Fibroblast of lung (primary cell): ENCODE data around the gene GTPBP1. TPM values are rescaled to one million over a fixed set of nuclear protein-coding genes. Genes with fewer than 3 reads are reported as not detected.
A peak's percentile ranks its signal among the peaks of the same experiment; 100 is the strongest.

Experiments used
- DNase-seq, 2 donors: peaks; one replicate each; pipeline versions ENCODE4 v3.0.0 to v3.0.0-alpha.2; 2010; ENCODE audit warnings: low read depth in 2 of 2
- H2AFZ ChIP-seq: 2 replicates; pipeline ENCODE4 v1.5.1; 2012; ENCODE audit warnings: low read length, control low read depth, inconsistent platforms
- H3K27ac ChIP-seq: 2 replicates; pipeline ENCODE4 v1.5.1; 2011; ENCODE audit warnings: low read length, control low read depth; ENCODE audit not compliant: insufficient read depth
- H3K27me3 ChIP-seq: 2 replicates; pipeline ENCODE4 v1.5.1; 2011; ENCODE audit warnings: mild to moderate bottlenecking, low read length; ENCODE audit not compliant: control insufficient read depth, insufficient read depth
- H3K36me3 ChIP-seq: 2 replicates; pipeline ENCODE4 v1.5.1; 2011; ENCODE audit warnings: low read length; ENCODE audit not compliant: control insufficient read depth, insufficient read depth
- H3K4me1 ChIP-seq: 2 replicates; pipeline ENCODE4 v1.5.1; 2011; ENCODE audit warnings: low read length; ENCODE audit not compliant: control insufficient read depth, insufficient read depth; ENCODE audit errors: extremely low read depth
- H3K4me2 ChIP-seq: 2 replicates; pipeline ENCODE4 v1.5.1; 2011; ENCODE audit warnings: low read length, control low read depth; ENCODE audit not compliant: insufficient read depth; ENCODE audit errors: extremely low read depth
- H3K4me3 ChIP-seq, 4 experiments: fragments of 200-600 bp in 1 of 4; sonication (generic) in 1 of 4; replicated peaks in 1 of 4; 2 replicates each; pipeline ENCODE4 v1.5.1; 2011 to 2016; ENCODE audit warnings: low read length in 4 of 4, low read depth in 3 of 4, mild to moderate bottlenecking in 3 of 4, control low read depth in 2 of 4, inconsistent platforms in 1 of 4, mixed read lengths in 1 of 4; ENCODE audit not compliant: insufficient read depth in 1 of 4; ENCODE audit errors: control extremely low read depth in 1 of 4
- H3K79me2 ChIP-seq: 2 replicates; pipeline ENCODE4 v1.5.1; 2012; ENCODE audit warnings: mild to moderate bottlenecking, low read length, inconsistent platforms; ENCODE audit not compliant: control insufficient read depth, insufficient read depth
- H3K9ac ChIP-seq: 2 replicates; pipeline ENCODE4 v1.5.1; 2011; ENCODE audit warnings: mild to moderate bottlenecking, low read length, control low read depth; ENCODE audit not compliant: insufficient read depth
- H3K9me3 ChIP-seq: 2 replicates; pipeline ENCODE4 v1.5.1; 2012; ENCODE audit warnings: low read depth, low read length; ENCODE audit not compliant: control insufficient read depth, insufficient read depth
- H4K20me1 ChIP-seq: 2 replicates; pipeline ENCODE4 v1.5.1; 2011; ENCODE audit warnings: low read length; ENCODE audit not compliant: control insufficient read depth, insufficient read depth; ENCODE audit errors: extremely low read depth
- EZH2 ChIP-seq: IDR thresholded peaks from 2 replicates; pipeline ENCODE4 v1.5.1; 2012; ENCODE audit warnings: low read length, control low read depth, mild to moderate bottlenecking; ENCODE audit errors: missing control alignments
- polyA plus RNA-seq, 2 donors: library from polyadenylated mRNA; depleted of rRNA in 1 of 2; stranded (reverse) in 1 of 2; unstranded in 1 of 2; fragments of >200 nt; gene quantifications; 2 replicates each; pipeline ENCODE4 v1.2.1, GENCODE V29; 2011 to 2012; ENCODE audit warnings: missing spikeins in 1 of 2
- total RNA-seq: library from RNA; depleted of rRNA; stranded (reverse); fragments of >200 nt; gene quantifications from 2 replicates; pipeline ENCODE4 v1.2.1, GENCODE V29; 2014
- TF ChIP-seq, protein P1 (sequence below), 2 donors: IDR thresholded peaks in 1 of 2; conservative IDR thresholded peaks in 1 of 2; 1 replicate in 1 of 2; 2 replicates in 1 of 2; pipeline ENCODE4 v1.5.1; 2011 to 2012; ENCODE audit warnings: low read length in 2 of 2, control low read depth in 1 of 2, inconsistent platforms in 1 of 2, low read depth in 1 of 2, mild to moderate bottlenecking in 1 of 2

GTPBP1 gene
- total and polyA plus RNA-seq, 2 donors (not counting 1 experiment from before 2014, with no cell fraction given): 20.6 to 23.1 TPM

GRCh38 chr22:38766076-38766777 is 60.5 kb downstream of the GTPBP1 start:
- H3K4me3 ChIP-seq: no peak overlapping the region
- H3K9me3 ChIP-seq: no peaks in the 10 kb centered on the region
- DNase-seq: peak; percentile 42 to 48
- no peak overlapping the region for H3K4me2 ChIP-seq
- H2AFZ ChIP-seq: no peak overlapping the region
- no peaks in the 10 kb centered on the region for H3K36me3 ChIP-seq
- H3K27ac ChIP-seq: no peak overlapping the region
- H3K27me3 ChIP-seq: no peaks in the 10 kb centered on the region
- H3K9ac ChIP-seq: no peak overlapping the region
- H4K20me1 ChIP-seq: no peaks in the 10 kb centered on the region
- peaks cover 2% of the 10 kb centered on the region for H3K4me1 ChIP-seq
- no peaks in the 10 kb centered on the region for H3K79me2 ChIP-seq
- TF ChIP-seq, protein P1, sequence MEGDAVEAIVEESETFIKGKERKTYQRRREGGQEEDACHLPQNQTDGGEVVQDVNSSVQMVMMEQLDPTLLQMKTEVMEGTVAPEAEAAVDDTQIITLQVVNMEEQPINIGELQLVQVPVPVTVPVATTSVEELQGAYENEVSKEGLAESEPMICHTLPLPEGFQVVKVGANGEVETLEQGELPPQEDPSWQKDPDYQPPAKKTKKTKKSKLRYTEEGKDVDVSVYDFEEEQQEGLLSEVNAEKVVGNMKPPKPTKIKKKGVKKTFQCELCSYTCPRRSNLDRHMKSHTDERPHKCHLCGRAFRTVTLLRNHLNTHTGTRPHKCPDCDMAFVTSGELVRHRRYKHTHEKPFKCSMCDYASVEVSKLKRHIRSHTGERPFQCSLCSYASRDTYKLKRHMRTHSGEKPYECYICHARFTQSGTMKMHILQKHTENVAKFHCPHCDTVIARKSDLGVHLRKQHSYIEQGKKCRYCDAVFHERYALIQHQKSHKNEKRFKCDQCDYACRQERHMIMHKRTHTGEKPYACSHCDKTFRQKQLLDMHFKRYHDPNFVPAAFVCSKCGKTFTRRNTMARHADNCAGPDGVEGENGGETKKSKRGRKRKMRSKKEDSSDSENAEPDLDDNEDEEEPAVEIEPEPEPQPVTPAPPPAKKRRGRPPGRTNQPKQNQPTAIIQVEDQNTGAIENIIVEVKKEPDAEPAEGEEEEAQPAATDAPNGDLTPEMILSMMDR (conservative IDR thresholded peaks at IDR 0.05 in 1 of 2, IDR thresholded peaks at IDR 0.05 in 1 of 2; ENCODE audit: low read depth in 1 of 2, low read length in 2 of 2): peak; percentile 72 to 90
- TF ChIP-seq EZH2: no peak

- Histone ChIP-seq H4K20me1 (no peaks in the 10 kb centered on the region), H3K4me3 (no peak overlapping the region), H3K79me2 (no peaks in the 10 kb centered on the region), H3K4me2 (no peak overlapping the region), H3K9ac (no peak overlapping the region), H2AFZ (no peak overlapping the region), H3K9me3 (no peaks in the 10 kb centered on the region), H3K27me3 (no peaks in the 10 kb centered on the region), H3K27ac (no peak overlapping the region), H3K4me1 (peaks cover 2% of the 10 kb centered on the region), H3K36me3 (no peaks in the 10 kb centered on the region)
- DNase-seq: no peak
- no peak for TF ChIP-seq EZH2
- TF ChIP-seq, protein P1 (conservative IDR thresholded peaks at IDR 0.05 in 1 of 2, IDR thresholded peaks at IDR 0.05 in 1 of 2; ENCODE audit: low read depth in 1 of 2, low read length in 2 of 2): no peak
Measured at GRCh38 chr22:38767313-38767712, 61.6 kb downstream of the GTPBP1 start.

DNA sequence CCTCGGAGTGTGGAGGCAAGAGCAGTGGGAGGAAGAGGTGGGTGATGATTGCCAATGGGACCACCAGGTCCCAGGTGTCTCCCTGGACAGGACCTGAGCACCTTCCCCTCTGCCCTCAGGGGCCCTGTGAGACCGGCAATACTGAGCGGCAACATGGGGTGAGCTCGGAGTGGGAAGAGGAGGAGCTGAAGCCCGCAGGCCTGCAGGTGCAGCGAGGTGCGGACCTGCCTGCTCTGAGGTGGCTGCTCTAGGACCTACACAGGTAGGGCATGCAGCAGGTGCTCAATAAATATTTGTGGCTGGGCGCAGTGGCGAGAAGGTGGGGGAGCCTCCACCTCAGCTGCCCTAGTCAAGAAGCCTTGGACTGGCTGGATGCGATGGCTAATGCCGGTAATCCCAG is 62.3 kb downstream of the GTPBP1 start:
- H3K36me3 ChIP-seq: no peaks in the 10 kb centered on the region
- TF ChIP-seq EZH2: no peak
- TF ChIP-seq, protein P1 (conservative IDR thresholded peaks at IDR 0.05 in 1 of 2, IDR thresholded peaks at IDR 0.05 in 1 of 2; ENCODE audit: low read depth in 1 of 2, low read length in 2 of 2): no peak
- no peak overlapping the region for H3K9ac ChIP-seq
- H3K79me2 ChIP-seq: no peaks in the 10 kb centered on the region
- peaks cover 2% of the 10 kb centered on the region for H3K4me1 ChIP-seq
- DNase-seq: no peak
- no peaks in the 10 kb centered on the region for H3K27me3 ChIP-seq
- no peaks in the 10 kb centered on the region for H3K9me3 ChIP-seq
- no peak overlapping the region for H2AFZ ChIP-seq
- no peak overlapping the region for H3K4me2 ChIP-seq
- no peak overlapping the region for H3K27ac ChIP-seq
- H4K20me1 ChIP-seq: no peaks in the 10 kb centered on the region
- no peak overlapping the region for H3K4me3 ChIP-seq
